Activated naive CD8-positive, alpha-beta T cell treated with anti-CD3 and anti-CD28 coated beads, Interleukin-2, amount 50 U/mL, for 24 hours (primary cell): ENCODE results near the gene NCCRP1.

Experiments used
- ATAC-seq: fragments of 150-1000 bp; cut with Tn5 transposase; one replicate; pipeline ENCODE4 v1.10.0; 2021
- DNase-seq: peaks from one replicate; pipeline ENCODE4 v3.0.0; 2021
- H3K27ac Mint-ChIP-seq: one replicate; pipeline ENCODE4 v1.8.0; 2021; ENCODE audit warnings: mild to moderate bottlenecking, mixed read lengths
- H3K27me3 Mint-ChIP-seq: one replicate; pipeline ENCODE4 v1.8.0; 2021; ENCODE audit warnings: mixed read lengths
- H3K36me3 Mint-ChIP-seq: one replicate; pipeline ENCODE4 v1.8.0; 2021; ENCODE audit warnings: low read depth, mixed read lengths
- H3K4me1 Mint-ChIP-seq: one replicate; pipeline ENCODE4 v1.8.0; 2021; ENCODE audit warnings: mixed read lengths
- H3K4me3 Mint-ChIP-seq: one replicate; pipeline ENCODE4 v1.8.0; 2021; ENCODE audit warnings: mild to moderate bottlenecking, moderate library complexity, mixed read lengths
- H3K9me3 Mint-ChIP-seq: one replicate; pipeline ENCODE4 v1.8.0; 2021; ENCODE audit warnings: mixed read lengths

Gene NCCRP1

DNA sequence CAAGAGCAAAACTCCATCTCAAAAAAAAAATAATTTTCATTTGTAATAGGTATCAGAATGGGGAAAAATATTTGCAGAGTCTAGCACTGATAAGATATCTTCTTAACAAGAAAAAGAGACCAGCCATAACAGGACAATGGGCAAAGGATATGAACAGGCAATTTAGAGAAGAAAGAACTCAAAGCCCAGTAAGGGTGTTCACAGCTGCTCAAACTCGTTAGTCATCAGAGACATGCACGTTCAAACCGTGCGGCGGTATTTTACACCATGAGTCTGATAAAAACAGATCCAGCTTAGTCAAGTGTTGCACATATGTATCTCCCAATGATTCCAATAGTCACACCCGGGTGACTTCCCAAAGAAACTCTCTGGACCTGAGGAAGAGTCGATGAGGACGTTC, 13.7 kb upstream of the NCCRP1 start:
- H3K27ac Mint-ChIP-seq, result no peak overlapping the region
- no peak overlapping the region for H3K4me3 Mint-ChIP-seq
- no peaks in the 10 kb centered on the region for H3K36me3 Mint-ChIP-seq
- DNase-seq (no peak), ATAC-seq (no peak)
- no peaks in the 10 kb centered on the region for H3K9me3 Mint-ChIP-seq
- H3K27me3 Mint-ChIP-seq, result peaks cover 2% of the 10 kb centered on the region
- no peaks in the 10 kb centered on the region for H3K4me1 Mint-ChIP-seq

DNA sequence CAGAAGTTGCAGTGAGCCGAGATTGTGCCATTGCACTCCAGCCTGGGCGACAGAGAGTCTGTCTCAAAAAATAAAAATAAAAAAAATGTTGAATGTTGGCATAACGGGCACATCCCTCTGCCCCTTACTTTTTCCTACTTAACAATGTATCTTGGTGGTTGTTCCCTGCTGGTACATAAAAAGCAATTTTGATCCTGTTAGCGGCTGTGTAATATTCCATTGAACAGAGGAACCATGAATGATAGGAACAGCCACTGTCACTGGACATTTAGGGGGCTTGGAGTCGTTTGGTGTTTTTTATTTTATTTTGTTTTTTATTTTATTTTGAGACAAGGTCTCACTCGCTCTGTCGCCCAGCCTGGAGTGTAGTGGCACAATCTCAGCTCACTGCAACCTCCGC, 10.4 kb upstream of the NCCRP1 start:
- Mint-ChIP-seq H3K36me3 (no peaks in the 10 kb centered on the region), H3K27me3 (peaks cover 10% of the 10 kb centered on the region), H3K27ac (no peak overlapping the region), H3K4me3 (no peak overlapping the region), H3K4me1 (no peaks in the 10 kb centered on the region), H3K9me3 (no peaks in the 10 kb centered on the region)
- no peak for DNase-seq
- ATAC-seq, result no peak

- Mint-ChIP-seq H3K36me3 (no peaks in the 10 kb centered on the region), H3K9me3 (no peaks in the 10 kb centered on the region), H3K4me3 (no peak overlapping the region), H3K4me1 (no peaks in the 10 kb centered on the region), H3K27ac (no peak overlapping the region), H3K27me3 (peaks cover 12% of the 10 kb centered on the region)
- ATAC-seq (no peak), DNase-seq (no peak)
These were observed 9.2 kb upstream of the NCCRP1 start for GRCh38 chr19:39187552-39187943.

- Mint-ChIP-seq H3K27ac (no peak overlapping the region), H3K27me3 (peaks cover 18% of the 10 kb centered on the region), H3K36me3 (no peaks in the 10 kb centered on the region), H3K9me3 (no peaks in the 10 kb centered on the region), H3K4me1 (no peaks in the 10 kb centered on the region), H3K4me3 (no peak overlapping the region)
- no peak for ATAC-seq
- DNase-seq, result no peak
These were observed 7.8 kb upstream of the NCCRP1 start for GRCh38 chr19:39188960-39189359.

DNA sequence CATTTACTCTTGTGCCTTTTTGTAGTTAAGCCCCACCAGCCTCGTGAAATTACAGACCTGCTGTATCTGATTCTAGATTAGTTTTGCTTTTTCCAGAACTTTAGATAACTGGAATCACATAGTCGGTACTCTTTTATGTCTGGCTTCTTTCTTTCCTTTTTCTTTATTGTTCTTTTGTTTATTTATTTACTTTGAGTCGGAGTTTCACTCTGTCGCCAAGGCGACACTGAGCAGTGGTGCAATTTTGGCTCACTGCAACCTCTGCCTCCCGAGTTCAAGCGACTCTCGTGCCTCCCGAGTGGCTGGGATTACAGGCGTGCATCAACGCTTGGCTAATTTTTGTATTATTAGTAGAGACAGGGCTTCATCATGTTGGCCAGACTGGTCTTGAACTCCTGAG, 6.0 kb upstream of the NCCRP1 start:
- Mint-ChIP-seq H3K4me1 (peaks cover 6% of the 10 kb centered on the region), H3K4me3 (no peak overlapping the region), H3K27me3 (peaks cover 31% of the 10 kb centered on the region), H3K36me3 (no peaks in the 10 kb centered on the region), H3K9me3 (no peaks in the 10 kb centered on the region), H3K27ac (no peak overlapping the region)
- DNase-seq (no peak), ATAC-seq (no peak)

- H3K27ac Mint-ChIP-seq, result no peak overlapping the region
- ATAC-seq (no peak), DNase-seq (no peak)
- no peaks in the 10 kb centered on the region for H3K9me3 Mint-ChIP-seq
- H3K4me1 Mint-ChIP-seq, result peaks cover 13% of the 10 kb centered on the region
- no peak overlapping the region for H3K4me3 Mint-ChIP-seq
- H3K36me3 Mint-ChIP-seq, result no peaks in the 10 kb centered on the region
- peaks cover 43% of the 10 kb centered on the region for H3K27me3 Mint-ChIP-seq
These were observed 3.9 kb upstream of the NCCRP1 start for GRCh38 chr19:39192846-39193245.

DNA sequence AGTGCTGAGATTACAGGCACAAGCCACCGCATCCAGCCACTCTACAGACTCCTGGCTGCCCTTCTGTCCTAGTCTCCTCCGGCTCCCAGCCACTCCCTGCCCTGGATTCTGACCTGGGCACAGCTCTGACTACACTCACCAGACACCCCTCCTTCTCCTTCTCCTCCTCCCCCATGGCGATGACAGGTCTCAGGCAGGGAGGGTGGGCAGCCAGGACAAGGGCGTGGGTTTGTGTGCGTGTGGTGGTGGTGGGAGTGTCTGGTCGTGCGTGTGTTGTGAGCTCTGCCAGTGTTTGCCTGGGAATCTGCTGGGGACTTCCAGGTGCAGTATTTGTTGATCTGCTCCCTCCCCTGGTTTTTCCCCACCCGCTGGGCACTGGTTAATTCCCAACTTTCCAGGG, 3.0 kb upstream of the NCCRP1 start:
- Mint-ChIP-seq H3K36me3 (no peaks in the 10 kb centered on the region), H3K4me3 (no peak overlapping the region), H3K27ac (no peak overlapping the region), H3K9me3 (no peaks in the 10 kb centered on the region), H3K4me1 (peaks cover 13% of the 10 kb centered on the region), H3K27me3 (peaks cover 50% of the 10 kb centered on the region)
- ATAC-seq, result no peak
- DNase-seq, result no peak

GRCh38 chr19:39194832-39195542, 1.8 kb upstream of the NCCRP1 start:
- peaks cover 51% of the 10 kb centered on the region for H3K27me3 Mint-ChIP-seq

DNA sequence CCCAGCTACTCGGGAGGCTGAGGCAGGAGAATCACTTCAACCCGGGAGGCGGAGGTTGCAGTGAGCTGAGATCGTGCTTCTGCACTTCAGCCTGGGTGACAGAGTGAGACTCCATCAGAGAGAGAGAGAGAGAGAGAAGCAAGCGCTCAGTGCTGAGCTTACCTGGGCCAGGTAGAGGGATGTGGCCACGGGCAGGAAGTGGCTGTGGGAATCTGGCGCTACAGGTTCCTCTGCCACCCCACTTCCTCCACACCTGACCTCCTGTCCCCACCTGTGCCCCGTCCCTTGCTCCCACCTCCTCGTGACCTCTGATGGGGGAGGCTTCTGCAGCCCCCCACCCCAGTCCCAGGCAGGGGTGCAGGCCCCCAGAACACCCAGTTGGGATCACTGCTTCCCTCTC, 1.0 kb upstream of the NCCRP1 start:
- Mint-ChIP-seq H3K36me3 (no peaks in the 10 kb centered on the region), H3K27ac (no peak overlapping the region), H3K4me3 (no peak overlapping the region), H3K4me1 (peaks cover 13% of the 10 kb centered on the region), H3K27me3 (peaks cover 54% of the 10 kb centered on the region), H3K9me3 (no peaks in the 10 kb centered on the region)
- ATAC-seq (no peak), DNase-seq (no peak)

More at GRCh38 chr19:39194832-39195542, 1.8 kb upstream of the NCCRP1 start:
- no peak for DNase-seq
- Mint-ChIP-seq H3K36me3 (no peaks in the 10 kb centered on the region), H3K4me3 (no peak overlapping the region), H3K27ac (no peak overlapping the region), H3K9me3 (no peaks in the 10 kb centered on the region), H3K4me1 (peaks cover 13% of the 10 kb centered on the region)
- no peak for ATAC-seq

GRCh38 chr19:39196320-39196719, 444 bp upstream of the NCCRP1 start:
- ATAC-seq (no peak), DNase-seq (no peak)
- H3K27ac Mint-ChIP-seq, result no peak overlapping the region
- H3K27me3 Mint-ChIP-seq, result peaks cover 58% of the 10 kb centered on the region
- peaks cover 13% of the 10 kb centered on the region for H3K4me1 Mint-ChIP-seq
- H3K4me3 Mint-ChIP-seq, result no peak overlapping the region
- H3K9me3 Mint-ChIP-seq, result no peaks in the 10 kb centered on the region
- no peaks in the 10 kb centered on the region for H3K36me3 Mint-ChIP-seq

- Mint-ChIP-seq H3K27ac (no peak overlapping the region), H3K27me3 (peaks cover 71% of the 10 kb centered on the region), H3K9me3 (no peaks in the 10 kb centered on the region), H3K4me3 (no peak overlapping the region), H3K4me1 (peaks cover 13% of the 10 kb centered on the region), H3K36me3 (no peaks in the 10 kb centered on the region)
- no peak for ATAC-seq
- DNase-seq, result no peak
These were observed 1.0 kb downstream of the NCCRP1 start for GRCh38 chr19:39197808-39198207.

GRCh38 chr19:39199025-39199424, 2.3 kb downstream of the NCCRP1 start:
- Mint-ChIP-seq H3K36me3 (no peaks in the 10 kb centered on the region), H3K4me3 (no peak overlapping the region), H3K4me1 (peaks cover 13% of the 10 kb centered on the region), H3K9me3 (no peaks in the 10 kb centered on the region), H3K27ac (no peak overlapping the region), H3K27me3 (peaks cover 75% of the 10 kb centered on the region)
- DNase-seq, result no peak
- ATAC-seq, result no peak

GRCh38 chr19:39200066-39200802, 3.5 kb downstream of the NCCRP1 start:
- Mint-ChIP-seq H3K27me3 (peaks cover 73% of the 10 kb centered on the region), H3K4me3 (no peak overlapping the region)

DNA sequence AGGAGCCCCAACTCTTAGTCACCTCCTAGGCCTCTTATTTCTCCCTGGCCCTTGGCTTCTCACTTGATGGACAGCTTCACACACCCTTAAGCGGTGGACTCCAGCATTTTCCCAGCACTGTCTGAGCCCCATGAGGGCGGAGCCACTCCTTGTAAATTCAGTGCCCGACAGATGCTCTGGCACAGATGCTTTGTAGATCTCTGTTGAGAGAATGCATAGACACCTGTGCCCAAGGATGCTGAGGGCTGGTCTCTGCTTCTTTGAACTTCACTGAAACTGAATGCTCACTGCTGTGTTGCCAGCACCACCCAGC, 4.0 kb downstream of the NCCRP1 start:
- ATAC-seq (no peak), DNase-seq (no peak)
- Mint-ChIP-seq H3K27ac (no peak overlapping the region), H3K27me3 (peaks cover 69% of the 10 kb centered on the region), H3K9me3 (no peaks in the 10 kb centered on the region), H3K4me3 (no peak overlapping the region), H3K4me1 (peaks cover 8% of the 10 kb centered on the region), H3K36me3 (no peaks in the 10 kb centered on the region)

More at GRCh38 chr19:39200066-39200802, 3.5 kb downstream of the NCCRP1 start:
- Mint-ChIP-seq H3K4me1 (peaks cover 12% of the 10 kb centered on the region), H3K36me3 (no peaks in the 10 kb centered on the region), H3K9me3 (no peaks in the 10 kb centered on the region), H3K27ac (no peak overlapping the region)
- no peak for ATAC-seq
- DNase-seq, result no peak

DNA sequence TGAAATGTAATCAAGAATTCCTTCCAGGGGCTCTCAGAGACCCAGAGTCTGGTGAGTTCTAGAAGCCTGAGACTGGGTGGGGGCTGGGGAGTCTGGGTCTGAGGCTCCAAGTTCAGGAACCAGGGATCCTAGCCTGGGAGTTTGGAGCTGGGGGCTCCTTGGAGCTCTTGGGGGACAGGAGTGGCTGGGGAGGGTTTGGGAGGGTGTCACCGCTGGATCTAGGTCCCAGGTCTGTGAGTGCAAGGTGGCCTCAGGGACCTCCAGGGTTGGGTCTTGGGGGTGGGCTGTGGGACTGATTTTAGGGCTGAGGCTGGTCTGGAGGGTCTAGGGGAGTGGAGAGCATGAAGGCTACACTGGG, 6.2 kb downstream of the NCCRP1 start:
- no peak for DNase-seq
- no peaks in the 10 kb centered on the region for H3K9me3 Mint-ChIP-seq
- peaks cover 53% of the 10 kb centered on the region for H3K27me3 Mint-ChIP-seq
- H3K36me3 Mint-ChIP-seq, result no peaks in the 10 kb centered on the region
- H3K4me3 Mint-ChIP-seq, result no peak overlapping the region
- H3K4me1 Mint-ChIP-seq, result no peaks in the 10 kb centered on the region
- ATAC-seq, result no peak
- H3K27ac Mint-ChIP-seq, result no peak overlapping the region
